HEK293 (cell line): Measurements from ENCODE around the gene COL12A1.

Source experiments
- CTCF ChIA-PET: fragments of 350-600 bp; formaldehyde crosslinking; extraction: SDS; loops from one replicate; lab custom pipeline; 2021; ENCODE audit warnings: antibody characterized with exemption; lab: Yijun Ruan, JAX
- POLR2A ChIA-PET: fragments of 300-600 bp; formaldehyde crosslinking; extraction: SDS; loops from one replicate; lab custom pipeline; 2020; ENCODE audit warnings: antibody characterized with exemption, inconsistent platforms; lab: Yijun Ruan, JAX
- H3K27ac ChIP-seq: fragments of 200-500 bp; sonication (Bioruptor generic); 2 replicates; pipeline ENCODE4 v1.5.1; 2014; ENCODE audit warnings: low read depth, low read length, control low read depth, inconsistent platforms; ENCODE audit errors: extremely low read depth
- H3K36me3 ChIP-seq, 2 experiments: fragments of 200-500 bp in 1 of 2; sonication (Bioruptor generic) in 1 of 2; 1 replicate in 1 of 2; 2 replicates in 1 of 2; pipeline ENCODE4 v1.5.1; 2014 to 2017; ENCODE audit warnings: inconsistent platforms in 2 of 2, low read length in 2 of 2; ENCODE audit not compliant: control insufficient read depth in 2 of 2, insufficient read depth in 1 of 2
- H3K4me1 ChIP-seq: fragments of 200-500 bp; sonication (Bioruptor generic); 2 replicates; pipeline ENCODE4 v1.5.1; 2014; ENCODE audit warnings: mild to moderate bottlenecking, low read length, inconsistent platforms; ENCODE audit not compliant: control insufficient read depth, insufficient read depth
- H3K4me3 ChIP-seq: 2 replicates; pipeline ENCODE4 v1.5.1; 2011; ENCODE audit warnings: low read depth, mild to moderate bottlenecking, control low read depth, low read length, moderate library complexity
- H3K9me3 ChIP-seq: fragments of 200-500 bp; sonication (Bioruptor generic); 2 replicates; pipeline ENCODE4 v1.5.1; 2014; ENCODE audit warnings: low read depth, low read length, inconsistent platforms; ENCODE audit not compliant: control insufficient read depth, insufficient read depth
- BCL11B ChIP-seq: fragments of 450-650 bp; formaldehyde crosslinking; IDR thresholded peaks from 2 replicates; pipeline ENCODE4 v1.5.1; 2016; ENCODE audit warnings: low read depth, missing biosample characterization, missing genetic modification characterization
- EGR2 ChIP-seq: fragments of 450-650 bp; formaldehyde crosslinking; IDR thresholded peaks from 2 replicates; pipeline ENCODE4 v1.5.1; 2016; ENCODE audit warnings: low read depth, missing biosample characterization, missing genetic modification characterization
- GFI1B ChIP-seq: fragments of 450-650 bp; formaldehyde crosslinking; IDR thresholded peaks from 2 replicates; pipeline ENCODE4 v1.5.1; 2016; ENCODE audit warnings: missing biosample characterization, missing genetic modification characterization
- GLI2 ChIP-seq: fragments of 450-650 bp; formaldehyde crosslinking; IDR thresholded peaks from 2 replicates; pipeline ENCODE4; 2017; ENCODE audit warnings: missing biosample characterization, missing genetic modification characterization, low read depth, borderline replicate concordance
- SCRT2 ChIP-seq: fragments of 450-650 bp; formaldehyde crosslinking; IDR thresholded peaks from 2 replicates; pipeline ENCODE4 v1.5.1; 2016; ENCODE audit warnings: missing biosample characterization, missing genetic modification characterization
- TRIM28 ChIP-seq: IDR thresholded peaks from 2 replicates; pipeline ENCODE4 v1.6.1; 2011; ENCODE audit warnings: low read length, control low read depth, borderline replicate concordance
- ZBTB20 ChIP-seq: fragments of 450-650 bp; formaldehyde crosslinking; IDR thresholded peaks from 2 replicates; pipeline ENCODE4 v1.5.1; 2016; ENCODE audit warnings: missing biosample characterization, missing genetic modification characterization
- ZBTB48 ChIP-seq: fragments of 450-650 bp; formaldehyde crosslinking; IDR thresholded peaks from 2 replicates; pipeline ENCODE4 v1.5.1; 2016; ENCODE audit warnings: missing biosample characterization, missing genetic modification characterization
- ZFP41 ChIP-seq: fragments of 450-650 bp; formaldehyde crosslinking; IDR thresholded peaks from 2 replicates; pipeline ENCODE4 v1.5.1; 2016; ENCODE audit warnings: missing biosample characterization, missing genetic modification characterization, borderline replicate concordance
- ZNF266 ChIP-seq: fragments of 450-650 bp; formaldehyde crosslinking; IDR thresholded peaks from 2 replicates; pipeline ENCODE4 v1.5.1; 2016; ENCODE audit warnings: missing biosample characterization, missing genetic modification characterization, low read depth
- ZNF529 ChIP-seq: fragments of 450-650 bp; formaldehyde crosslinking; IDR thresholded peaks from 2 replicates; pipeline ENCODE4 v1.5.1; 2017; ENCODE audit warnings: missing genetic modification characterization, missing biosample characterization; ENCODE audit not compliant: insufficient replicate concordance
- ZNF544 ChIP-seq: fragments of 450-650 bp; formaldehyde crosslinking; IDR thresholded peaks from 2 replicates; pipeline ENCODE4 v1.5.0; 2017; ENCODE audit warnings: missing biosample characterization, missing genetic modification characterization
- ZNF585B ChIP-seq: fragments of 450-650 bp; formaldehyde crosslinking; IDR thresholded peaks from 2 replicates; pipeline ENCODE4 v1.5.1; 2016; ENCODE audit warnings: missing biosample characterization, missing genetic modification characterization
- ZNF623 ChIP-seq: fragments of 450-650 bp; formaldehyde crosslinking; IDR thresholded peaks from 2 replicates; pipeline ENCODE4 v1.5.1; 2016; ENCODE audit warnings: missing biosample characterization, missing genetic modification characterization
- ZNF76 ChIP-seq: fragments of 450-650 bp; formaldehyde crosslinking; IDR thresholded peaks from 2 replicates; pipeline ENCODE4; 2016; ENCODE audit warnings: low read depth, missing biosample characterization, missing genetic modification characterization, borderline replicate concordance
- ZNF777 ChIP-seq: fragments of 450-650 bp; formaldehyde crosslinking; IDR thresholded peaks from 2 replicates; pipeline ENCODE4 v1.5.1; 2017; ENCODE audit warnings: missing biosample characterization, missing genetic modification characterization, borderline replicate concordance
- ZNF837 ChIP-seq: fragments of 450-650 bp; formaldehyde crosslinking; IDR thresholded peaks from 2 replicates; pipeline ENCODE4 v1.5.1; 2016; ENCODE audit warnings: missing biosample characterization, missing genetic modification characterization
- TF ChIP-seq, protein P1 (sequence below): fragments of 450-650 bp; formaldehyde crosslinking; IDR thresholded peaks from 2 replicates; pipeline ENCODE4 v1.5.1; 2016; ENCODE audit warnings: missing biosample characterization, missing genetic modification characterization
- TF ChIP-seq, protein P2 (sequence below): fragments of 450-650 bp; formaldehyde crosslinking; IDR thresholded peaks from 2 replicates; pipeline ENCODE4 v1.5.1; 2017; ENCODE audit warnings: missing biosample characterization, missing genetic modification characterization
- TF ChIP-seq, protein P3 (sequence below): fragments of 450-650 bp; formaldehyde crosslinking; IDR thresholded peaks from 2 replicates; pipeline ENCODE4 v1.5.1; 2017; ENCODE audit warnings: missing biosample characterization, missing genetic modification characterization
- TF ChIP-seq, protein P4 (sequence below): fragments of 450-650 bp; formaldehyde crosslinking; IDR thresholded peaks from 2 replicates; pipeline ENCODE4 v1.5.1; 2016; ENCODE audit warnings: missing biosample characterization, missing genetic modification characterization, low read depth
- TF ChIP-seq, protein P5 (sequence below): fragments of 450-650 bp; formaldehyde crosslinking; IDR thresholded peaks from 2 replicates; pipeline ENCODE4 v1.5.1; 2016; ENCODE audit warnings: missing biosample characterization, missing genetic modification characterization
- TF ChIP-seq, protein P6 (sequence below): fragments of 450-650 bp; formaldehyde crosslinking; IDR thresholded peaks from 2 replicates; pipeline ENCODE4 v1.5.1; 2016; ENCODE audit warnings: missing biosample characterization, missing genetic modification characterization

Gene COL12A1

DNA sequence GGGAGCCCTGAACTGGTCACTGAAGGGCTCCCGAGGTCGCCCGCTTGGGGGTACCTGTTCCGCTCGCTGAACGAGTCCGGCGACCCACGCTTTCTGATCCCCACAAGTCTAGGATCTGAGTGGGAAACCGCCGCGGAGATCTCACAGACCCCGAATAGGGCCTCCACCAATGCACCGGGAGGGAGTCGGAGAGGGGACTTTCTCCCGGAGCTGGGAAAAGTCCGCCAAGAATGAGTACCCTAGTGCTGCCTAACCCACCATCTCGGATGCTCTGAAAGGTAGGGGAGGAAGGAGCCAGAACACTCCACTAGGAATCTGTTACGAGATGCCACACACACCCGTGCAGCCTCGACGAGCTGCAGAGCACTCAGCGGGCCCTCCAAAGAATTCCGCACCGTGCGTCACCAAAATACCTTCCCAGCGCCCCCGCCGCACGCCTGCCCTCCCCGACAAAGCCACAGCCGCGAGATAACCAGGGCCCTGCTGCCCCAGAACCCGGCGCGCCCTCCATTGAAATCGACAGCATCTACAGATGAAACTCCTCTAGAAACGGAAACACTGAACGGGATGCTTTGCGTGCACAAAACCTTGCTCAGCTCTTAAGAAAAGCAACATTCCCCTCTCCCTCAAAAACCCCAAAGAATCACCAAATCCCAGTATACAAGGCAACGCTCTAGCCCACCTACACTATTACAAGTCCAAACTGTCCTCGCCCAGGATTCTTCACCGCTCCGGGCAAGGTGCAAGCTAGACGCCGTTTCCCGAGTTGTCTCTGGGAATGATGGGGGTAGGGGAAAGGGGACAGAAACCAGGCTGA, 686 bp downstream of the COL12A1 start (continued):
- TF ChIP-seq GLI2 (tag by site-specific recombination), result no peak
- TF ChIP-seq TRIM28, result 0 out of 2 replicates have a peak, but pooled peaks have one; percentile 54
- peak; percentile 50 for TF ChIP-seq ZBTB20 (tag by site-specific recombination)
- TF ChIP-seq, protein P1, sequence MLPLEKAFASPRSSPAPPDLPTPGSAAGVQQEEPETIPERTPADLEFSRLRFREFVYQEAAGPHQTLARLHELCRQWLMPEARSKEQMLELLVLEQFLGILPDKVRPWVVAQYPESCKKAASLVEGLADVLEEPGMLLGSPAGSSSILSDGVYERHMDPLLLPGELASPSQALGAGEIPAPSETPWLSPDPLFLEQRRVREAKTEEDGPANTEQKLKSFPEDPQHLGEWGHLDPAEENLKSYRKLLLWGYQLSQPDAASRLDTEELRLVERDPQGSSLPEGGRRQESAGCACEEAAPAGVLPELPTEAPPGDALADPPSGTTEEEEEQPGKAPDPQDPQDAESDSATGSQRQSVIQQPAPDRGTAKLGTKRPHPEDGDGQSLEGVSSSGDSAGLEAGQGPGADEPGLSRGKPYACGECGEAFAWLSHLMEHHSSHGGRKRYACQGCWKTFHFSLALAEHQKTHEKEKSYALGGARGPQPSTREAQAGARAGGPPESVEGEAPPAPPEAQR (tag by site-specific recombination), result no peak
- TF ChIP-seq, all 188 proteins: peak for 10

DNA sequence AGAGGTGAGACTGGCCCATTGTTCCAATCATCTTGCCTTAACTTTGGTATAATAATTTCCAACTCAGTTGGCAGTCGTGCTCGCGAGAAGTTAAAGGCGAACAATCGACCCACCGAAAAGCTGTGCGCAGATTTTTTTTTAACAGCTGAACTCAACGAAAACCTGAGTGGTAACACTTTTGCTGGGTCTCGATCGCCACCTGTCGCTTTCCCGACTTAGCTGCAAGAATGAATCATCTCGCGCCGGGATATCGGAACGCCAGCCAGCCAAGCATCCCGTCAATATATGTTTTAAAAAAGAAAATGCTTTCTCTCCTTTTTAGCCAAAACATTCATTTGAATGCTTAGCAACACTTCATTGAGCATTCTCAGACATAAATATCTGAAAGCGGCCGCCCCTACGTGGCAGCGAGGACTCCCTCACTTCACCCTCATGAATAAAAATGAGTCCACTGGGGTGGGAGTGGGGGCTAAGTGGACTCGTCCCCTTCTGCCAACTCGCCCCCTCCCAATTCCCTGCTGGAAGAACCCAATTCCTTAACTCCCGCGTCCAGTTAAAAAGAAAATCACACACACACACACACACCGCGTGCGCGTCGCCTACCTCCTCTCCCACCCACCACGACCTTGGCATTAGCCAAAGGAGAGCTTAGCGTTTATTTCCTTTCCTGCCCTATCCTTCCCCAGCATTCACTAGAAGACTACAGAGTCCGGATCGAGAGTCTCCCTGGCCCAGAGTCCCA, 1.5 kb downstream of the COL12A1 start:
- peaks cover 7% of the 10 kb centered on the region for H3K4me1 ChIP-seq
- no peaks in the 10 kb centered on the region for H3K36me3 ChIP-seq
- no peaks in the 10 kb centered on the region for H3K9me3 ChIP-seq
- POLR2A ChIA-PET, result interaction anchor here (0.5 to 2.6 kb wide), 4 partner anchors 13 to 445 kb away, joined by 3 to 12 read pairs (median 3); partner anchors contain the start of gene TMEM30A
- H3K27ac ChIP-seq, result no peak overlapping the region; the same call in 1 of the 2 replicates
- CTCF ChIA-PET, result interaction anchor here (0.6 to 2.6 kb wide), 38 partner anchors 13 to 1524 kb away, joined by 3 to 14 read pairs (median 4); no protein-coding TSS in a partner anchor
- H3K4me3 ChIP-seq, result peak overlapping the region; percentile 71
- TF ChIP-seq ZBTB48 (tag by site-specific recombination) (no peak), GFI1B (tag by site-specific recombination) (0 out of 2 replicates have a peak, but pooled peaks have one; percentile 13), ZNF585B (tag by site-specific recombination) (no peak), ZNF623 (tag by site-specific recombination) (no peak), ZBTB20 (tag by site-specific recombination) (0 out of 2 replicates have a peak, but pooled peaks have one; percentile 16), ZNF544 (tag by site-specific recombination) (no peak), ZNF529 (tag by site-specific recombination) (no peak), ZNF777 (tag by site-specific recombination) (no peak), BCL11B (tag by site-specific recombination) (no peak), ZNF837 (tag by site-specific recombination) (no peak), ZFP41 (tag by site-specific recombination) (no peak), SCRT2 (tag by site-specific recombination) (0 out of 2 replicates have a peak, but pooled peaks have one; percentile 45), EGR2 (tag by site-specific recombination) (peak; percentile 93), ZNF76 (tag by site-specific recombination) (peak; percentile 10; the same call in 1 of the 2 replicates), ZNF266 (tag by site-specific recombination) (no peak)
- TF ChIP-seq, protein P2, sequence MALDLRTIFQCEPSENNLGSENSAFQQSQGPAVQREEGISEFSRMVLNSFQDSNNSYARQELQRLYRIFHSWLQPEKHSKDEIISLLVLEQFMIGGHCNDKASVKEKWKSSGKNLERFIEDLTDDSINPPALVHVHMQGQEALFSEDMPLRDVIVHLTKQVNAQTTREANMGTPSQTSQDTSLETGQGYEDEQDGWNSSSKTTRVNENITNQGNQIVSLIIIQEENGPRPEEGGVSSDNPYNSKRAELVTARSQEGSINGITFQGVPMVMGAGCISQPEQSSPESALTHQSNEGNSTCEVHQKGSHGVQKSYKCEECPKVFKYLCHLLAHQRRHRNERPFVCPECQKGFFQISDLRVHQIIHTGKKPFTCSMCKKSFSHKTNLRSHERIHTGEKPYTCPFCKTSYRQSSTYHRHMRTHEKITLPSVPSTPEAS (tag by site-specific recombination), result peak; percentile 19; the same call in 1 of the 2 replicates
- TF ChIP-seq, protein P3, sequence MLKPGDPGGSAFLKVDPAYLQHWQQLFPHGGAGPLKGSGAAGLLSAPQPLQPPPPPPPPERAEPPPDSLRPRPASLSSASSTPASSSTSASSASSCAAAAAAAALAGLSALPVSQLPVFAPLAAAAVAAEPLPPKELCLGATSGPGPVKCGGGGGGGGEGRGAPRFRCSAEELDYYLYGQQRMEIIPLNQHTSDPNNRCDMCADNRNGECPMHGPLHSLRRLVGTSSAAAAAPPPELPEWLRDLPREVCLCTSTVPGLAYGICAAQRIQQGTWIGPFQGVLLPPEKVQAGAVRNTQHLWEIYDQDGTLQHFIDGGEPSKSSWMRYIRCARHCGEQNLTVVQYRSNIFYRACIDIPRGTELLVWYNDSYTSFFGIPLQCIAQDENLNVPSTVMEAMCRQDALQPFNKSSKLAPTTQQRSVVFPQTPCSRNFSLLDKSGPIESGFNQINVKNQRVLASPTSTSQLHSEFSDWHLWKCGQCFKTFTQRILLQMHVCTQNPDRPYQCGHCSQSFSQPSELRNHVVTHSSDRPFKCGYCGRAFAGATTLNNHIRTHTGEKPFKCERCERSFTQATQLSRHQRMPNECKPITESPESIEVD, result no peak
- TF ChIP-seq, protein P4, sequence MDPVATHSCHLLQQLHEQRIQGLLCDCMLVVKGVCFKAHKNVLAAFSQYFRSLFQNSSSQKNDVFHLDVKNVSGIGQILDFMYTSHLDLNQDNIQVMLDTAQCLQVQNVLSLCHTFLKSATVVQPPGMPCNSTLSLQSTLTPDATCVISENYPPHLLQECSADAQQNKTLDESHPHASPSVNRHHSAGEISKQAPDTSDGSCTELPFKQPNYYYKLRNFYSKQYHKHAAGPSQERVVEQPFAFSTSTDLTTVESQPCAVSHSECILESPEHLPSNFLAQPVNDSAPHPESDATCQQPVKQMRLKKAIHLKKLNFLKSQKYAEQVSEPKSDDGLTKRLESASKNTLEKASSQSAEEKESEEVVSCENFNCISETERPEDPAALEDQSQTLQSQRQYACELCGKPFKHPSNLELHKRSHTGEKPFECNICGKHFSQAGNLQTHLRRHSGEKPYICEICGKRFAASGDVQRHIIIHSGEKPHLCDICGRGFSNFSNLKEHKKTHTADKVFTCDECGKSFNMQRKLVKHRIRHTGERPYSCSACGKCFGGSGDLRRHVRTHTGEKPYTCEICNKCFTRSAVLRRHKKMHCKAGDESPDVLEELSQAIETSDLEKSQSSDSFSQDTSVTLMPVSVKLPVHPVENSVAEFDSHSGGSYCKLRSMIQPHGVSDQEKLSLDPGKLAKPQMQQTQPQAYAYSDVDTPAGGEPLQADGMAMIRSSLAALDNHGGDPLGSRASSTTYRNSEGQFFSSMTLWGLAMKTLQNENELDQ (tag by site-specific recombination), result no peak
- TF ChIP-seq, protein P5, sequence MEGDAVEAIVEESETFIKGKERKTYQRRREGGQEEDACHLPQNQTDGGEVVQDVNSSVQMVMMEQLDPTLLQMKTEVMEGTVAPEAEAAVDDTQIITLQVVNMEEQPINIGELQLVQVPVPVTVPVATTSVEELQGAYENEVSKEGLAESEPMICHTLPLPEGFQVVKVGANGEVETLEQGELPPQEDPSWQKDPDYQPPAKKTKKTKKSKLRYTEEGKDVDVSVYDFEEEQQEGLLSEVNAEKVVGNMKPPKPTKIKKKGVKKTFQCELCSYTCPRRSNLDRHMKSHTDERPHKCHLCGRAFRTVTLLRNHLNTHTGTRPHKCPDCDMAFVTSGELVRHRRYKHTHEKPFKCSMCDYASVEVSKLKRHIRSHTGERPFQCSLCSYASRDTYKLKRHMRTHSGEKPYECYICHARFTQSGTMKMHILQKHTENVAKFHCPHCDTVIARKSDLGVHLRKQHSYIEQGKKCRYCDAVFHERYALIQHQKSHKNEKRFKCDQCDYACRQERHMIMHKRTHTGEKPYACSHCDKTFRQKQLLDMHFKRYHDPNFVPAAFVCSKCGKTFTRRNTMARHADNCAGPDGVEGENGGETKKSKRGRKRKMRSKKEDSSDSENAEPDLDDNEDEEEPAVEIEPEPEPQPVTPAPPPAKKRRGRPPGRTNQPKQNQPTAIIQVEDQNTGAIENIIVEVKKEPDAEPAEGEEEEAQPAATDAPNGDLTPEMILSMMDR (tag by site-specific recombination), result peak; percentile 63; the same call in 1 of the 2 replicates
- TF ChIP-seq, protein P6, sequence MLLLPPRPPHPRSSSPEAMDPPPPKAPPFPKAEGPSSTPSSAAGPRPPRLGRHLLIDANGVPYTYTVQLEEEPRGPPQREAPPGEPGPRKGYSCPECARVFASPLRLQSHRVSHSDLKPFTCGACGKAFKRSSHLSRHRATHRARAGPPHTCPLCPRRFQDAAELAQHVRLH (tag by site-specific recombination), result no peak
